Spinal cord (tissue), 10 donors: ENCODE data around the gene AMOTL1. TPM values are rescaled to one million over a fixed set of nuclear protein-coding genes. Genes with fewer than 3 reads are reported as not detected.

Source experiments
- DNase-seq, 6 donors: peaks; one replicate each; pipeline versions ENCODE4 v3.0.0 to v3.0.0-alpha.2; 2013 to 2015; ENCODE audit warnings: low spot score in 6 of 6, low read depth in 4 of 6
- H3K27ac ChIP-seq: one replicate; pipeline ENCODE4 v1.5.1; 2013; ENCODE audit warnings: low read depth, low read length, control low read depth
- H3K27me3 ChIP-seq: one replicate; pipeline ENCODE4 v1.6.1; 2013; ENCODE audit warnings: low read length; ENCODE audit not compliant: control insufficient read depth, insufficient read depth
- H3K36me3 ChIP-seq: one replicate; pipeline ENCODE4 v1.6.1; 2013; ENCODE audit warnings: low read length; ENCODE audit not compliant: control insufficient read depth, insufficient read depth
- H3K4me1 ChIP-seq: one replicate; pipeline ENCODE4 v1.6.1; 2013; ENCODE audit warnings: low read length; ENCODE audit not compliant: control insufficient read depth, insufficient read depth
- H3K4me3 ChIP-seq: one replicate; pipeline ENCODE4 v1.5.1; 2013; ENCODE audit warnings: low read depth, low read length, control low read depth
- H3K9me3 ChIP-seq: one replicate; pipeline ENCODE4 v1.6.1; 2013; ENCODE audit warnings: low read length; ENCODE audit not compliant: control insufficient read depth, insufficient read depth
- WGBS: methylation state at CpG from one replicate; pipeline ENCODE4 v1.1.5; 2013; ENCODE audit warnings: missing lambda C conversion rate; ENCODE audit not compliant: insufficient coverage; 5-methylcytosine and 5-hydroxymethylcytosine counted together
- polyA plus RNA-seq, 2 donors: library from polyadenylated mRNA; unstranded; fragments of 120-200 nt; gene quantifications; one replicate each; pipeline ENCODE4 v1.2.1, GENCODE V29; 2013; ENCODE audit not compliant: insufficient read length in 2 of 2
- total RNA-seq, 2 donors: library from RNA; depleted of rRNA in 1 of 2; stranded (reverse); fragments of 120-200 nt in 1 of 2; fragments of >200 nt in 1 of 2; gene quantifications; one replicate each; pipeline versions ENCODE4 v1.2.3 to v1.2.4, GENCODE V29; 2013 to 2014
- donor health status: healthy.

AMOTL1 gene
- total and polyA plus RNA-seq, 4 donors, result 20.2 to 60.6 (median 34.5) TPM

DNA sequence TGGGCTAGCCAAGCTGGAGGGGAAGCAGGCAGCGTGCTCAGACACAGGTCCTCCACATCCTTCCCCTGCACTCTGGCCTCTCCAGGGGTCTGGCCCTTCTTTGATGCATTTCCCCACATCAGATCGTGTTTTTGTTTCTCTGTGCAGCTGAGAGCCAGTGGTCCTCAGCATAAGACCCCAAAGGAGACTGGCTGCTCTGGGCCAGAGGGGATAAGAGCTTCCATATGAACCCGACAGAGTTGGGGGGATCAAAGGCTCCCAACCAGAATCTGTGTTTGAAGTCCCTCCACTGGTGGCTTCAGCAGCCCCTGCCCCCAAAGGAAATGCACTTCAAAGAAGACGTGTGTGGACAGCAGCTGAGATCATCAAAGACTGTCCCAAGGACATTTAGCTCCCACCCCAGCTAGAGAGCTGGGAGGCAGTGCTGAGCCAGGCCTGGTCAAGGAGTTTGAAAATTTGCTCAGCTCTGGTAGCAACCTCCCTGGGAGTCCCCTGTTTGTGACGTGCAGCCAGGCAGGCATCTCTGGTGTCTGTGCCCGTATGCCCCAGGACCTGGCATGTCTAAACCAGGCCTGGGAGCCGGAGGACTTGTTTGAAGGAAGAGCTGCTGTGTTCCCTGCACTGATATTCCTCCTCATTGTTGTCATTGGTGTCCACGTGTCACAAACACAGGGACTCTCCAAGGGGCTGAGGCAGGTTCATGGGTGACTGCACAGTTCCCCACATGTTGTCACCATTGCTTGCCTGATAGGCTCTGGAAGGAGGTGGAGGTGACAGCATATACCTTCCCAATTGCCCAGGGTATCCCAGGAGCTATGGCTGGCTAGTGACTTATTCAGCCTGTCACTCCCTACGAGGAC is 99.0 kb downstream of the AMOTL1 start:
- no peak overlapping the region for H3K4me3 ChIP-seq
- peak in 1 of 6 donors; percentile 25 for DNase-seq
- H3K27ac ChIP-seq, result peak overlapping the region; percentile 64
- 64% methylated on average over 8 of the region's 9 CpGs for WGBS
- H3K27me3 ChIP-seq, result no peaks in the 10 kb centered on the region
- H3K9me3 ChIP-seq, result no peaks in the 10 kb centered on the region
- H3K4me1 ChIP-seq, result no peaks in the 10 kb centered on the region
- H3K36me3 ChIP-seq, result peaks cover 48% of the 10 kb centered on the region

GRCh38 chr11:94868468-94868867 is 100.3 kb downstream of the AMOTL1 start:
- H3K27ac ChIP-seq, result no peak overlapping the region
- WGBS, result 95% methylated on average over 4 of the region's 5 CpGs
- H3K36me3 ChIP-seq, result peaks cover 56% of the 10 kb centered on the region
- H3K4me3 ChIP-seq, result no peak overlapping the region
- no peaks in the 10 kb centered on the region for H3K9me3 ChIP-seq
- H3K27me3 ChIP-seq, result no peaks in the 10 kb centered on the region
- DNase-seq, result no peak
- H3K4me1 ChIP-seq, result no peaks in the 10 kb centered on the region

DNA sequence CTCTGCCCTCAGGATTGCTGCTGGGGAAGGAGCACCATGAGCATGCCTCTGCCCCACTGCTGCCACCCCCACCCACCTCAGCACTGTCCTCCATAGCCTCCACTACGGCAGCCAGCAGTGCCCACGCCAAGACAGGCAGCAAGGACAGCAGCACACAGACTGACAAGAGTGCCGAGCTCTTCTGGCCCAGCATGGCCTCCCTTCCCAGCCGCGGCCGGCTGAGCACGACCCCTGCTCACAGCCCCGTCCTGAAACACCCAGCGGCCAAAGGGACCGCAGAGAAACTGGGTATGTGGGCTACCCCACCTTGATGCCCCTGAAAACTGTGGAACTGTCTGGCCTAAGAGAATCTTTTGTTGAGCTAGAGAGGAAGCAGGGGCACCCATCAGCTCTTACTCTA is 101.0 kb downstream of the AMOTL1 start:
- H3K27me3 ChIP-seq, result no peaks in the 10 kb centered on the region
- DNase-seq, result no peak
- no peaks in the 10 kb centered on the region for H3K4me1 ChIP-seq
- H3K4me3 ChIP-seq, result no peak overlapping the region
- H3K9me3 ChIP-seq, result no peaks in the 10 kb centered on the region
- 92% methylated on average over 10 of the region's 10 CpGs for WGBS
- peaks cover 57% of the 10 kb centered on the region for H3K36me3 ChIP-seq
- H3K27ac ChIP-seq, result no peak overlapping the region

- 100% methylated on average over 2 of the region's 5 CpGs for WGBS
- DNase-seq, result no peak
- no peaks in the 10 kb centered on the region for H3K4me1 ChIP-seq
- no peaks in the 10 kb centered on the region for H3K27me3 ChIP-seq
- H3K36me3 ChIP-seq, result peaks cover 58% of the 10 kb centered on the region
- H3K9me3 ChIP-seq, result no peaks in the 10 kb centered on the region
- H3K27ac ChIP-seq, result no peak overlapping the region
- H3K4me3 ChIP-seq, result no peak overlapping the region
Measured at GRCh38 chr11:94870422-94870821, 102.3 kb downstream of the AMOTL1 start.

DNA sequence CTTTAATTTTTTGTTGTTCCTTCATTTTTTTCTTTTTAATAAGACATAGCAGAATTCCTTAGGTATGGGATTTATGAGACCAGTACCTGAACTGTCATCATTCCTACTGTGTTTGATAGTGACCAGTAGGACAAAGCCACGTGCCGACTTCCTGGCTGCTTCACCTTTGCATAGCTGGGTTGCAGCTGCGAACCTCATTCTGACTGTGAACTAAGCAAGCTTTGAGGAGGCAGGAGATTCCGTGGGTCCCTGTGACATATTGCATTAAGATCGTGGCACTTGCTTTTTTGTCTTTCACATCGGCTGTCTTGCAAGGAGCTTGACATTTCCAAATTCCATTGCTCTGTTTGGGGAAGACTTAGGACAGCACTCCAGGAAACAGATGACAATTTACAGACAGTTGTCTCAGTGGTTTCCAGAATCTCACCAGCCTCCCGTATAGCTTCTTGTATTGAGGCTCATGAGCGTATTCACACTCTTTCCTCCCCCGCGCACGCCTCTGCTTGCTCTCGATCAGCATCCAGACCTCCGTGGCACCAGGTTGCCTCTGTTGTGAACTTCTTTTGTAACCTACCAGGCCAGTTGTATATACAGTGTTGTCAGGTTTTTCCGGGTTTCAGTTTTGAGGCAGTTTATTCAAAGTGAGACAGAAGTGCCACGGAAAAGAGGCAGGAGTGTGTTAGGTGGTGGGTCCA is 103.5 kb downstream of the AMOTL1 start:
- H3K36me3 ChIP-seq, result peaks cover 54% of the 10 kb centered on the region

GRCh38 chr11:94873916-94874540 is 105.9 kb downstream of the AMOTL1 start:
- Histone ChIP-seq H3K4me1 (peaks cover 15% of the 10 kb centered on the region), H3K9me3 (no peaks in the 10 kb centered on the region), H3K27ac (peak overlapping the region; percentile 36), H3K27me3 (no peaks in the 10 kb centered on the region), H3K4me3 (no peak overlapping the region), H3K36me3 (peaks cover 47% of the 10 kb centered on the region)
- peak in 1 of 6 donors; percentile 65 for DNase-seq
- 77% methylated on average over 4 of the region's 5 CpGs for WGBS

More for the DNA sequence above, 103.5 kb downstream of the AMOTL1 start:
- no peak for DNase-seq
- WGBS, result 95% methylated on average over 14 of the region's 15 CpGs
- Histone ChIP-seq H3K4me3 (no peak overlapping the region), H3K27ac (no peak overlapping the region), H3K4me1 (peaks cover 6% of the 10 kb centered on the region), H3K27me3 (no peaks in the 10 kb centered on the region), H3K9me3 (no peaks in the 10 kb centered on the region)

DNA sequence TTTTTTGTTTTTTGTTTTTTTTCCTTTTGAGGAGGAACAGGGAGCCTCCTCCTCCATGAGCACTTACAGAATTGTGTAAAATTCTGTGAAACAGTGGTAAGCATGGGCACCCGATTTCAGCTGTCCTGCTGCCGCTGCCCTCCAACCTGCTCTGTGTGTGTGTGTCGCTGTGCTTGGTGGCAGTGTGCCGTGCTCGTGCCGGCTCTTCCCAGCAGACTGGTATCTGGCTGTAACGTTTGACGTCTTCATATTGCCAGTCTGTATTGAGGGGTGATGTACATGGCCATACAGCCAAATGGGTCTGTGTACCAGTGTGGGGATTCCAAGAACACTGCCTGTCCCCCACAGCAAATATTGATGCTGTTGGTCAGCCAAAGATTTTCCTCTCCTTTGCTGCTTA is 108.1 kb downstream of the AMOTL1 start:
- H3K4me3 ChIP-seq, result no peak overlapping the region
- H3K9me3 ChIP-seq, result no peaks in the 10 kb centered on the region
- 88% methylated on average over 8 of the region's 8 CpGs for WGBS

DNA sequence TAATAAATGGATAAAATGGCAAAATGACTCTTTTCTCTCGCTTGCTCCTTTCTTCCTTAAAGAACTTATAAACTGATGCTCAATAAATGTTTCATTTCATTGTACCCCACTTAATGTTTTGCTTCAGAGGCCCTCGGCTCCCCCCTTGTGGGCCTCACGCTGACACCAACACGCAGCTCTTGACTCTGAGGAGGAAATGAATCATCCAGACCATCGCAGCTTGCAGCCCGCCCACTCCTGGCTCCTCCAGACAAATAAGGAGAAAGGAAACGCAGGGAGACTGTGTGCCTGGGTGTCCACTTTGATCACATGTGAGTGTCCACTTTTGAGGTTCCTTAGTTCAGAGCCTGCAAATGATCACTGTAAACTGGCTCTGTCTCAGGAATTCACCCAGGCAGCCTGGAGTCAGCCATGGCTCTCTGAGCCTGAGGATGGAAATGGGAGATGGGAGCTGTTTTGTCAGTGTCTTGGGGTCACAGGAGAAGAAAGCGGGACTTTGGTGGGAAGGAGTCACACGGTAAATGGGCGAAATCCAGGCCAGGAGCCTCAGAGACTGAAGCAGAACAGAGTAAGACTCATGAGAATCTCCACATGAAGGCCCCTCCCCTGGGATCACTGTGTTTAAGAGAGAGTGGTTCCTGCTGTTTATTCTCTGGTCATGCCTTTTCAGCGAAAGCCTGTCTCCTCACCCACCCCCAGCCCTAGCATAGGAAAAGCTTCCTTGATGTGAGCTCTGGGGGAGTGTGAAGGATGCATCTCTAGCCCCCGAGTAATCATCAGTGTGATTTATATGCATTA is 108.7 kb downstream of the AMOTL1 start:
- no peak overlapping the region for H3K4me3 ChIP-seq
- no peaks in the 10 kb centered on the region for H3K9me3 ChIP-seq
- H3K4me1 ChIP-seq, result peaks cover 15% of the 10 kb centered on the region
- WGBS, result 56% methylated on average over 10 of the region's 12 CpGs
- peaks cover 34% of the 10 kb centered on the region for H3K36me3 ChIP-seq
- H3K27me3 ChIP-seq, result no peaks in the 10 kb centered on the region
- H3K27ac ChIP-seq, result peak overlapping the region; percentile 78
- peak in 2 of 6 donors; percentile 22 to 75 for DNase-seq

More for the DNA sequence above, 108.1 kb downstream of the AMOTL1 start:
- Histone ChIP-seq H3K36me3 (peaks cover 37% of the 10 kb centered on the region), H3K27me3 (no peaks in the 10 kb centered on the region), H3K4me1 (peaks cover 15% of the 10 kb centered on the region), H3K27ac (peak overlapping the region; percentile 78)
- no peak for DNase-seq
